Activated B cell treated with CpG ODN at 0.5 μM for 24 hours (primary cell): Measurements from ENCODE around the gene PDXK. TPM values are rescaled to one million over a fixed set of nuclear protein-coding genes. Genes with fewer than 3 reads are reported as not detected.

ENCODE experiments used
- ATAC-seq: fragments of 200-7000 bp; cut with Tn5 transposase; one replicate; pipeline ENCODE4 v1.10.0; 2021; ENCODE audit warnings: low read depth, mild to moderate bottlenecking, moderate library complexity
- CTCF ChIA-PET: fragments of 350-600 bp; sonication (Branson Sonifier 250); formaldehyde crosslinking; loops from one replicate; lab custom pipeline; 2021; ENCODE audit warnings: antibody characterized with exemption; lab: Charles Lee
- POLR2A ChIA-PET: fragments of 350-600 bp; sonication (Branson Sonifier 250); formaldehyde crosslinking; loops from one replicate; lab custom pipeline; 2021; ENCODE audit warnings: antibody characterized with exemption; lab: Charles Lee
- DNase-seq: peaks from one replicate; pipeline ENCODE4 v3.0.0; 2022
- H3K27ac Mint-ChIP-seq: one replicate; pipeline ENCODE4 v1.8.0; 2020; ENCODE audit warnings: mixed read lengths
- H3K27me3 Mint-ChIP-seq: one replicate; pipeline ENCODE4 v1.8.0; 2021; ENCODE audit warnings: mixed read lengths
- H3K36me3 Mint-ChIP-seq: one replicate; pipeline ENCODE4 v1.8.0; 2021; ENCODE audit warnings: low read depth, mixed read lengths
- H3K4me1 Mint-ChIP-seq: one replicate; pipeline ENCODE4 v1.8.0; 2021; ENCODE audit warnings: mixed read lengths
- H3K4me3 Mint-ChIP-seq: one replicate; pipeline ENCODE4 v1.8.0; 2020; ENCODE audit warnings: mild to moderate bottlenecking, mixed read lengths
- H3K9me3 Mint-ChIP-seq: one replicate; pipeline ENCODE4 v1.8.0; 2020; ENCODE audit warnings: mixed read lengths
- intact Hi-C: fragments of 100-400 bp; cut with micrococcal nuclease; formaldehyde crosslinking; loops from one replicate; pipeline ENCODE4 v1.15.1; 2024
- total RNA-seq: library from RNA; stranded (reverse); gene quantifications from 2 replicates; pipeline ENCODE4 v1.2.3, GENCODE V29; 2022
- TF ChIP-seq, protein P1 (sequence below): fragments of 200-600 bp; IDR thresholded peaks from one replicate; pipeline ENCODE4 v1.8.0; 2022; ENCODE audit warnings: antibody characterized with exemption, mild to moderate bottlenecking

PDXK gene
- total RNA-seq, 1 donor from 2014 or later: 54.2 TPM

DNA sequence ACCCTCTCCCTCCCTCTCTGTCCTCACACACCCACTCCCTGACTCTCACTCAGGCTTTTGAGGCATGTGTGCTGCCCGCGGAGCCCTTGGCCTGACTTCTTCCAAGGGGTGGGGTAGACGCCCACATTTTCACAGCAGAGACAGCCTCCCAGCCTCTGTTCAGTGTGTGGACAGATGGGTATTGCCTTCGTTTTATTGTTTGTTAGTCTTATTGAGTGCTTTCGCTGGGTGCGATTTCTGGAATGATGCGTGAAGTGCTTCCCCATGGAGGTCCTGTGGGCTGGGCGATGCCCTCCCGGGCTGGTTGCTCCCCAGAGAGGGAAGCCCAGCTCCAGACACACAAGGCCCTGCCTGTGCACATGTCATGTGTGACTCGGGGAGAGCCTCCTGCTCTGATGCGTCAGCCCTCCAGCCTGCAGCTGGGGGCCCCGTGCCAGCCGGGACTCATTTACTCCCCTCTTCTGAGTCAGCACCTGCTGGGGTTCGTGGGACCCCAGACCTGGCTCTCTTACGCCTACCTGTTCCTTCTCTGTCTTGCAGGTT is 14.7 kb downstream of the PDXK start:
- DNase-seq (no peak), ATAC-seq (no peak)
- CTCF ChIA-PET: no interaction called here
- Mint-ChIP-seq H3K27me3 (no peaks in the 10 kb centered on the region), H3K36me3 (peaks cover 25% of the 10 kb centered on the region), H3K9me3 (no peaks in the 10 kb centered on the region), H3K4me3 (no peak overlapping the region), H3K27ac (no peak overlapping the region), H3K4me1 (peaks cover 11% of the 10 kb centered on the region)
- intact Hi-C loops: no loop called here
- POLR2A ChIA-PET: no interaction called here
- TF ChIP-seq, protein P1, sequence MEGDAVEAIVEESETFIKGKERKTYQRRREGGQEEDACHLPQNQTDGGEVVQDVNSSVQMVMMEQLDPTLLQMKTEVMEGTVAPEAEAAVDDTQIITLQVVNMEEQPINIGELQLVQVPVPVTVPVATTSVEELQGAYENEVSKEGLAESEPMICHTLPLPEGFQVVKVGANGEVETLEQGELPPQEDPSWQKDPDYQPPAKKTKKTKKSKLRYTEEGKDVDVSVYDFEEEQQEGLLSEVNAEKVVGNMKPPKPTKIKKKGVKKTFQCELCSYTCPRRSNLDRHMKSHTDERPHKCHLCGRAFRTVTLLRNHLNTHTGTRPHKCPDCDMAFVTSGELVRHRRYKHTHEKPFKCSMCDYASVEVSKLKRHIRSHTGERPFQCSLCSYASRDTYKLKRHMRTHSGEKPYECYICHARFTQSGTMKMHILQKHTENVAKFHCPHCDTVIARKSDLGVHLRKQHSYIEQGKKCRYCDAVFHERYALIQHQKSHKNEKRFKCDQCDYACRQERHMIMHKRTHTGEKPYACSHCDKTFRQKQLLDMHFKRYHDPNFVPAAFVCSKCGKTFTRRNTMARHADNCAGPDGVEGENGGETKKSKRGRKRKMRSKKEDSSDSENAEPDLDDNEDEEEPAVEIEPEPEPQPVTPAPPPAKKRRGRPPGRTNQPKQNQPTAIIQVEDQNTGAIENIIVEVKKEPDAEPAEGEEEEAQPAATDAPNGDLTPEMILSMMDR: no peak

GRCh38 chr21:43734131-43734927 is 15.4 kb downstream of the PDXK start:
- intact Hi-C loops: no loop called here
- H3K9me3 Mint-ChIP-seq: no peaks in the 10 kb centered on the region
- ATAC-seq (no peak), DNase-seq (no peak)
- H3K36me3 Mint-ChIP-seq: peaks cover 27% of the 10 kb centered on the region
- H3K27ac Mint-ChIP-seq: no peak overlapping the region
- ChIA-PET CTCF (no interaction called here), POLR2A (no interaction called here)
- no peak overlapping the region for H3K4me3 Mint-ChIP-seq
- no peaks in the 10 kb centered on the region for H3K27me3 Mint-ChIP-seq
- TF ChIP-seq, protein P1: no peak
- H3K4me1 Mint-ChIP-seq: peaks cover 5% of the 10 kb centered on the region

DNA sequence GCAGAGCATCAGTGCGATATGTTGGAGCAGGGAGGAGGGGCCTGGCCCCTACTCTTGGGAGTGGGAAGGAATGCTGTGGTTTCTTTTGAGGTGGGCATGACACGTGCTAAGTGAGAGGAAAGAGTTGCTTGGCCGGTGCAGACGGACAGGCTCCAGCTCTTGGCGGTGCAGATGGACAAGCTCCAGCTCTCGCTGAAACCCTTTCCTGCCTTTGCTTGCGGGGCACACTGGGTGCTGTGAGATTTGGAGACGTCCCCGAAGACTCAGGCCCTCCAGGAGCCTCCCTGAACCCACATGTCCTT is 15.9 kb downstream of the PDXK start:
- TF ChIP-seq, protein P1: no peak
- POLR2A ChIA-PET: no interaction called here
- Mint-ChIP-seq H3K27me3 (no peaks in the 10 kb centered on the region), H3K4me3 (no peak overlapping the region), H3K4me1 (peaks cover 3% of the 10 kb centered on the region), H3K27ac (no peak overlapping the region), H3K9me3 (no peaks in the 10 kb centered on the region), H3K36me3 (peaks cover 28% of the 10 kb centered on the region)
- ATAC-seq (no peak), DNase-seq (no peak)
- intact Hi-C loops: no loop called here
- CTCF ChIA-PET: no interaction called here

GRCh38 chr21:43735236-43736091 is 16.5 kb downstream of the PDXK start:
- H3K27ac Mint-ChIP-seq: no peak overlapping the region
- intact Hi-C loops: no loop called here
- H3K4me1 Mint-ChIP-seq: peaks cover 3% of the 10 kb centered on the region
- no peaks in the 10 kb centered on the region for H3K27me3 Mint-ChIP-seq
- H3K9me3 Mint-ChIP-seq: no peaks in the 10 kb centered on the region
- no peak for ATAC-seq
- TF ChIP-seq, protein P1: no peak
- DNase-seq: no peak
- ChIA-PET POLR2A (interaction anchor here (0.5 to 0.6 kb wide), 3 partner anchors 18 to 29 kb away, joined by 3 to 4 read pairs (median 4); no protein-coding TSS in a partner anchor), CTCF (no interaction called here)
- H3K4me3 Mint-ChIP-seq: no peak overlapping the region
- H3K36me3 Mint-ChIP-seq: peaks cover 28% of the 10 kb centered on the region
